Suprapubic skin (tissue), 4 donors: ENCODE measurements around the gene BFSP2. TPM values are rescaled to one million over a fixed set of nuclear protein-coding genes. Genes with fewer than 3 reads are reported as not detected.
"Not testable (repeated sequence)": the region's sequence is repeated elsewhere in the genome, so short reads cannot be mapped to it uniquely, and the experiment has no call there.

Source experiments
- DNase-seq, 2 donors: peaks; one replicate each; pipeline ENCODE4 v3.0.0-alpha.2; 2019; ENCODE audit warnings: low spot score in 2 of 2
- H3K27ac ChIP-seq: fragments of 200-600 bp; sonication (generic); one replicate; pipeline ENCODE4 v1.5.1; 2019
- H3K27me3 ChIP-seq: fragments of 200-600 bp; sonication (generic); one replicate; pipeline ENCODE4 v1.5.1; 2019
- H3K36me3 ChIP-seq: fragments of 200-600 bp; sonication (generic); one replicate; pipeline ENCODE4 v1.5.1; 2019
- H3K4me1 ChIP-seq: fragments of 200-600 bp; sonication (generic); one replicate; pipeline ENCODE4 v1.5.1; 2019
- H3K4me3 ChIP-seq: fragments of 200-600 bp; sonication (generic); one replicate; pipeline ENCODE4 v1.5.1; 2019; ENCODE audit warnings: mild to moderate bottlenecking
- H3K9me3 ChIP-seq: fragments of 200-600 bp; sonication (generic); one replicate; pipeline ENCODE4 v1.5.1; 2019
- EP300 ChIP-seq: sonication (generic); formaldehyde crosslinking; IDR thresholded peaks from one replicate; pipeline ENCODE4 v1.6.1; 2017; ENCODE audit warnings: antibody characterized with exemption
- POLR2A ChIP-seq, 2 donors: fragments of 450-650 bp; IDR thresholded peaks; one replicate each; pipeline ENCODE4 v1.6.1; 2017; ENCODE audit warnings: antibody characterized with exemption in 2 of 2, mild to moderate bottlenecking in 2 of 2, moderate library complexity in 2 of 2
- POLR2AphosphoS5 ChIP-seq, 3 donors: sonication (generic); formaldehyde crosslinking; IDR thresholded peaks; one replicate each; pipeline ENCODE4 v1.6.1; 2017; ENCODE audit warnings: antibody characterized with exemption in 3 of 3
- WGBS: methylation state at CpG from one replicate; pipeline ENCODE4 v1.1.5; 2018; 5-methylcytosine and 5-hydroxymethylcytosine counted together
- total RNA-seq, 4 donors: library from RNA; depleted of rRNA; stranded (reverse); fragments of >200 nt; gene quantifications; one replicate each; pipeline ENCODE4 v1.1.0, GENCODE V29; 2016
- TF ChIP-seq, protein P1 (sequence below), 2 donors: fragments of 200-600 bp in 1 of 2; fragments of 450-650 bp in 1 of 2; sonication (generic) in 1 of 2; IDR thresholded peaks; one replicate each; pipeline ENCODE4 v1.5.1; 2016 to 2019; ENCODE audit warnings: antibody characterized with exemption in 2 of 2, mild to moderate bottlenecking in 1 of 2, moderate library complexity in 1 of 2

Gene BFSP2
- total RNA-seq, 4 donors from 2014 or later: 2.3 TPM; not detected in 3

DNA sequence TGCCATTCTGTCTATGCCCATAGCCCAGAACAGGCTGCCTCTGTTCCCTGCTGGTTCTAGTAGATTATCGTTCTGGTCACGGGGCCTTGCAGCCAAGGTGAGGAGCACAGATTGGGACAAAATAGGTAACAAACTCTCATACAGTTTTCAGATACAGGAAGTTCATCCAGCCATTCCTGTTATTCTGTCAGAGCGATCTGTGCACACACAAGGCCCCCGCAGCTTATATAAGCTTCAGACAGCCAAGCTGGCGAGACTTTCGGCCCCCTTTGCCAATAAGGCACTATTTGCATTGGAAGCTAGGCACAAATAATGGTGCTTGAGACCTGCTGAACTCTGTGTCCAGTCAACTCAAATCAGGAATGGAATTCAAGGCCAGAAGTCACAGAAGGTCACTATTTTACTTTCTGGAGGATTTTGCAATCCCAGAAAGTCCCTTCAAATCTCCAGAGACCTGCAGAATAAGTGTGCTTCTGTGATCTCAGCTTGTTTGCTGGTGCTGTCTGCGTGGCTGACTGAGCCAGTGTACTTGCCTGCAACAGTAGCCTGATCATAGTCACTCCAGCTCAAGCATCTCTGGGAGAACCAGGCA lies 69.4 kb downstream of the BFSP2 start:
- TF ChIP-seq, protein P1, sequence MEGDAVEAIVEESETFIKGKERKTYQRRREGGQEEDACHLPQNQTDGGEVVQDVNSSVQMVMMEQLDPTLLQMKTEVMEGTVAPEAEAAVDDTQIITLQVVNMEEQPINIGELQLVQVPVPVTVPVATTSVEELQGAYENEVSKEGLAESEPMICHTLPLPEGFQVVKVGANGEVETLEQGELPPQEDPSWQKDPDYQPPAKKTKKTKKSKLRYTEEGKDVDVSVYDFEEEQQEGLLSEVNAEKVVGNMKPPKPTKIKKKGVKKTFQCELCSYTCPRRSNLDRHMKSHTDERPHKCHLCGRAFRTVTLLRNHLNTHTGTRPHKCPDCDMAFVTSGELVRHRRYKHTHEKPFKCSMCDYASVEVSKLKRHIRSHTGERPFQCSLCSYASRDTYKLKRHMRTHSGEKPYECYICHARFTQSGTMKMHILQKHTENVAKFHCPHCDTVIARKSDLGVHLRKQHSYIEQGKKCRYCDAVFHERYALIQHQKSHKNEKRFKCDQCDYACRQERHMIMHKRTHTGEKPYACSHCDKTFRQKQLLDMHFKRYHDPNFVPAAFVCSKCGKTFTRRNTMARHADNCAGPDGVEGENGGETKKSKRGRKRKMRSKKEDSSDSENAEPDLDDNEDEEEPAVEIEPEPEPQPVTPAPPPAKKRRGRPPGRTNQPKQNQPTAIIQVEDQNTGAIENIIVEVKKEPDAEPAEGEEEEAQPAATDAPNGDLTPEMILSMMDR (IDR thresholded peaks at IDR 0.05): no peak
- TF ChIP-seq EP300 (no peak), POLR2A (IDR thresholded peaks at IDR 0.05) (no peak), POLR2AphosphoS5 (IDR thresholded peaks at IDR 0.05) (no peak)
- 70% methylated on average over 7 of the region's 7 CpGs for WGBS
- Histone ChIP-seq H3K9me3 (no peaks in the 10 kb centered on the region), H3K36me3 (no peaks in the 10 kb centered on the region), H3K27me3 (no peaks in the 10 kb centered on the region), H3K4me1 (peaks cover 31% of the 10 kb centered on the region), H3K4me3 (no peak overlapping the region), H3K27ac (no peak overlapping the region)
- DNase-seq: no peak

DNA sequence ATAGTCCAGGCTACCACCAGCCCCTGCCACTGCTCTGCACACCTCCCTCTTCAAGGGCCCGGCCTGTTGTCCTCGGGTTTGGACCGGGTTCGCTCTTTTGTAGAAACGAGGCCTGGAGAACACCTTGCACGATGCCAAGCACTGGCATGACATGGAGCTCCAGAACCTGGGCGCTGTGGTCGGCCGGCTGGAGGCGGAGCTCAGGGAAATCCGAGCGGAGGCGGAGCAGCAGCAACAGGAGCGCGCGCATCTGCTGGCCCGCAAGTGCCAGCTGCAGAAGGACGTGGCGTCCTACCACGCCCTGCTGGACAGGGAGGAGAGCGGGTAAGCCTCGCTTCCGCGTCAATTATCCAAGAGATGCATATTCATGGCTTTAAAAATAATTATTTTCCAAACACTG lies 72.4 kb downstream of the BFSP2 start:
- Histone ChIP-seq H3K27me3 (no peaks in the 10 kb centered on the region), H3K4me3 (no peak overlapping the region), H3K9me3 (no peaks in the 10 kb centered on the region), H3K27ac (no peak overlapping the region), H3K4me1 (peaks cover 46% of the 10 kb centered on the region), H3K36me3 (no peaks in the 10 kb centered on the region)
- no peak for TF ChIP-seq EP300
- TF ChIP-seq POLR2A (IDR thresholded peaks at IDR 0.05): no peak
- no peak for TF ChIP-seq POLR2AphosphoS5 (IDR thresholded peaks at IDR 0.05)
- TF ChIP-seq, protein P1 (IDR thresholded peaks at IDR 0.05): no peak
- WGBS: 85% methylated on average over 24 of the region's 24 CpGs
- DNase-seq: no peak

DNA sequence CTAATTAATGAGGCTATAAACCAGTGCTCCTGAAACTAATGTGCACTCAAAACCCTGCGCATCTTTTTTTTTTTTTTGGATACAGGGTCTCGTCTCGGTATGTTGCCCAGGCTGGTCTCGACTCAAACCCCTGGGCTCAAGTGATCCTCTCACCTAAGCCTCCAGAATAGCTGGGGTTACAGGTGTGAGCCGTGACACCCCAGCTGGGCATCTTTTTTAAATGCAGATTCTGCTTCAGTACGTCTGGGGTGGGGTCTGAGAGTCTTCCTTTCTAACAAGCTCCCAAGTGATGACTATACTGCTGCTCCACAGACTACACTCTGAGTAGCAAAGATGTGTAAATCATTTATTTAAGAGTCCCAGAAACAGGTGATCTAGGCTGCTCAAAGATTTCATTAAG lies 73.0 kb downstream of the BFSP2 start:
- no peaks in the 10 kb centered on the region for H3K36me3 ChIP-seq
- DNase-seq: no peak
- no peak for TF ChIP-seq EP300
- no peak overlapping the region for H3K27ac ChIP-seq
- no peak overlapping the region for H3K4me3 ChIP-seq
- H3K27me3 ChIP-seq: no peaks in the 10 kb centered on the region
- no peaks in the 10 kb centered on the region for H3K9me3 ChIP-seq
- peaks cover 48% of the 10 kb centered on the region for H3K4me1 ChIP-seq
- WGBS: 85% methylated on average over 6 of the region's 6 CpGs

DNA sequence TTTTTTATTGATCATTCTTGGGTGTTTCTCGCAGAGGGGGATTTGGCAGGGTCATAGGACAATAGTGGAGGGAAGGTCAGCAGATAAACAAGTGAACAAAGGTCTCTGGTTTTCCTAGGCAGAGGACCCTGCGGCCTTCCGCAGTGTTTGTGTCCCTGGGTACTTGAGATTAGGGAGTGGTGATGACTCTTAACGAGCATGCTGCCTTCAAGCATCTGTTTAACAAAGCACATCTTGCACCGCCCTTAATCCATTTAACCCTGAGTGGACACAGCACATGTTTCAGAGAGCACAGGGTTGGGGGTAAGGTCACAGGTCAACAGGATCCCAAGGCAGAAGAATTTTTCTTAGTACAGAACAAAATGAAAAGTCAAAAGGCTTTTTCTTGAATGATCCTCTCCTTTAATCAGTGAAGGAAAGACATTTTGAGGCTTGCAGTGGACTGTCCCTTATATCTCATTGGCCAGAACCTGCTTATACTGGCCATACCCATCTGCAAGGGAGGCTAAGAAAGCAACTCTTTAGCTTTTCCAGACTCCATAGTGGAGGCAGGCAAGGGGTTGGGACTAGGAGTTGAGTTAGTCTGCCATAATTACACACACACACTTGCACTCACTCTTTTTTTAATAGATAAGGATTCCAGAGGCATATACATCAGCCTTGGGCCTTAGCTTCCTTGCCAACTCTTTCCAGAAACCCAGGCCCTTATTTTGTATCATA lies 73.8 kb downstream of the BFSP2 start:
- H3K4me3 ChIP-seq, DNase-seq, H3K9me3 ChIP-seq, H3K36me3 ChIP-seq, H3K27me3 ChIP-seq: not testable (repeated sequence)
- WGBS: 52% methylated on average over 5 of the region's 5 CpGs
- Histone ChIP-seq H3K4me1 (peaks cover 44% of the 10 kb centered on the region), H3K27ac (peak overlapping the region; percentile 83)

DNA sequence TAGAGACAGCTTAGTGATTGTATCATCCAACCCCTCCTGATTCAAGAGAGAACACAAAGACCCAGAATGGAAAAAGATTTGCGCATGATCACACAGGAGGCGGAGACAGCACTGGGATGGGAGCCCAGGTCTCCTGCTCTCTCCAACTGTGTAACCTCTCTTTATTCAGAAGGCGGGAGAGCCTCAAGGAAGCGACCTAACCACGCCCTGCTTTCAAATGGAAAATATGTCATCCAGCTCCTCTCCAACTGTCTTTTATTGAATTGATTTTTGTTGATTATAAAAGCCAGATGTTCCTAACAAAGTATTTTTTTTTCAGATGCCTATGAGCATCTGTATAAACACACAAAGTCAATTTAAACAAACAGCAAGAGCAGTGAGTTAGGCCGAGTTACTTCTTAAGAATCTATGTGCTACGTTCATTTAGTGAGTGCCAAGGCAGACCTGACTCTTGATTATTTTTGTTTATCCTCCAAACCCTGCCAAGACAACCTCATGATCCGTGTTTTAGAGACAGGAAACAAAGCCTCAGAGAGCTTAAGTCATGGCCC lies 74.5 kb downstream of the BFSP2 start:
- TF ChIP-seq POLR2A (IDR thresholded peaks at IDR 0.05) (no peak), EP300 (no peak), POLR2AphosphoS5 (IDR thresholded peaks at IDR 0.05) (no peak)
- TF ChIP-seq, protein P1 (IDR thresholded peaks at IDR 0.05): no peak
- Histone ChIP-seq H3K27ac (peak overlapping the region; percentile 83), H3K4me1 (peaks cover 40% of the 10 kb centered on the region), H3K4me3 (no peak overlapping the region), H3K27me3 (no peaks in the 10 kb centered on the region), H3K9me3 (no peaks in the 10 kb centered on the region), H3K36me3 (no peaks in the 10 kb centered on the region)
- DNase-seq: peak in 1 of 2 donors; percentile 82
- WGBS: 29% methylated on average over 8 of the region's 8 CpGs

DNA sequence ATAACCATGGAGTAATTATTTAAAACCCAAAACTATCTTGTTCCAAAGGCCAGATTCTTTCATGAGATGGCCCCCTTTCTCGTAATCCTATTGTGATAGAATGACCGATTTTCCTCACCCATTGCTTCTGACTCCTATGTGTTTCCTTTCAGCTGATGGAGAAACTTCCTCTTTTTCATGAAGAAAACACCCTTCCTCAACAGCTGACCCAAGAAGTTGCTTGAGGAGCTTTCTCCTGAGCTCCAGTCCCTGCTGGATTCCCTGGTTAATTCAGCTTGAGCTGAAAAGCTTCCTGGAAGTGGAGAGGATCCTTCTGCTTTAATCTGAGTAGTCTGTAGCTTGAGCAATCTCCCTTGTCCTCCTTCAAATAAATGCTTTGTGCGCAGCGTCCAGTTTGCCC lies 75.0 kb downstream of the BFSP2 start:
- H3K27me3 ChIP-seq: no peaks in the 10 kb centered on the region
- DNase-seq: no peak

More for the DNA sequence above, 75.0 kb downstream of the BFSP2 start:
- H3K27ac ChIP-seq: peak overlapping the region; percentile 83
- TF ChIP-seq, protein P1 (IDR thresholded peaks at IDR 0.05): no peak
- TF ChIP-seq POLR2A (IDR thresholded peaks at IDR 0.05) (no peak), EP300 (no peak), POLR2AphosphoS5 (IDR thresholded peaks at IDR 0.05) (no peak)
- 64% methylated on average over 4 of the region's 4 CpGs for WGBS
- no peak overlapping the region for H3K4me3 ChIP-seq
- H3K36me3 ChIP-seq: no peaks in the 10 kb centered on the region
- peaks cover 35% of the 10 kb centered on the region for H3K4me1 ChIP-seq
- H3K9me3 ChIP-seq: no peaks in the 10 kb centered on the region
